GM21381 (cell line): Measurements from ENCODE around the gene KDM4E.
"Not testable (repeated sequence)": the region's sequence is repeated elsewhere in the genome, so short reads cannot be mapped to it uniquely, and the experiment has no call there.

ENCODE experiments used
- ATAC-seq: cut with Tn5 transposase; IDR thresholded peaks from one replicate; pipeline ENCODE4 v1.9.1; 2021; ENCODE audit warnings: mild to moderate bottlenecking, moderate library complexity; ENCODE audit not compliant: unreplicated experiment

KDM4E gene

GRCh38 chr11:95049122-95049521 lies 24.1 kb downstream of the KDM4E start, which contains the start of gene KDM4F:
TSS of gene KDM4F (plus strand) at chr11:95049422.
- not testable (repeated sequence) for ATAC-seq

- no peak for ATAC-seq
Observed at GRCh38 chr11:95050595-95051202, 25.6 kb downstream of the KDM4E start.

GRCh38 chr11:95054356-95054755 lies 29.3 kb downstream of the KDM4E start:
- no peak for ATAC-seq

GRCh38 chr11:95055283-95055897 lies 30.3 kb downstream of the KDM4E start:
- peak; percentile 93 for ATAC-seq

- ATAC-seq, result no peak
Observed at GRCh38 chr11:95057959-95058358, 32.9 kb downstream of the KDM4E start.

- ATAC-seq, result no peak
Observed at GRCh38 chr11:95058621-95059020, 33.6 kb downstream of the KDM4E start.

- no peak for ATAC-seq
Observed at GRCh38 chr11:95059046-95059445, 34.0 kb downstream of the KDM4E start.

GRCh38 chr11:95065336-95065735 lies 40.3 kb downstream of the KDM4E start:
- no peak for ATAC-seq

- peak; percentile 36 for ATAC-seq
Observed at GRCh38 chr11:95066716-95067038, 41.6 kb downstream of the KDM4E start, which contains the start of gene SRSF8. TSS of gene SRSF8 (plus strand) at chr11:95066919. CDS start at chr11:95067227, 308 bp downstream.

GRCh38 chr11:95067039-95067840 lies 42.2 kb downstream of the KDM4E start:
- ATAC-seq, result peak; percentile 68

- ATAC-seq, result no peak
Observed at GRCh38 chr11:95067841-95068219, 42.8 kb downstream of the KDM4E start.

GRCh38 chr11:95068549-95068948 lies 43.5 kb downstream of the KDM4E start:
- peak; percentile 65 for ATAC-seq

- no peak for ATAC-seq
Observed at GRCh38 chr11:95070471-95070870, 45.4 kb downstream of the KDM4E start.

- no peak for ATAC-seq
Observed at GRCh38 chr11:95072948-95073347, 47.9 kb downstream of the KDM4E start.

GRCh38 chr11:95074792-95075563 lies 49.9 kb downstream of the KDM4E start:
- no peak for ATAC-seq

GRCh38 chr11:95076416-95076815 lies 51.4 kb downstream of the KDM4E start:
- ATAC-seq, result no peak

- ATAC-seq, result no peak
Observed at GRCh38 chr11:95076981-95077380, 51.9 kb downstream of the KDM4E start.
